Loucy (cell line): ENCODE results near the gene U2AF2.

Experiments
- H2AFZ ChIP-seq: fragments of 200-600 bp; sonication (generic); 2 replicates; pipeline ENCODE4 v1.6.0; 2016; ENCODE audit warnings: antibody characterized with exemption, mild to moderate bottlenecking, low read length, moderate library complexity
- H3F3A ChIP-seq: fragments of 200-600 bp; 2 replicates; pipeline ENCODE4 v1.6.0; 2016; ENCODE audit warnings: antibody characterized with exemption, low read depth, mild to moderate bottlenecking
- H3K27me3 ChIP-seq: fragments of 200-600 bp; sonication (generic); 2 replicates; pipeline ENCODE4 v1.6.1; 2014; ENCODE audit warnings: low read length, mild to moderate bottlenecking; ENCODE audit not compliant: insufficient read depth, poor library complexity, severe bottlenecking
- H3K36me3 ChIP-seq: fragments of 200-600 bp; sonication (generic); 2 replicates; pipeline ENCODE4 v1.6.1; 2016; ENCODE audit warnings: low read length; ENCODE audit not compliant: insufficient read depth
- H3K4me1 ChIP-seq: fragments of 200-600 bp; sonication (generic); 2 replicates; pipeline ENCODE4 v1.5.1; 2014; ENCODE audit warnings: low read length, mild to moderate bottlenecking; ENCODE audit not compliant: insufficient read depth, poor library complexity, severe bottlenecking
- H3K4me2 ChIP-seq: fragments of 200-600 bp; sonication (generic); 2 replicates; pipeline ENCODE4 v1.6.0; 2014; ENCODE audit warnings: antibody characterized with exemption, low read length, low read depth, mild to moderate bottlenecking; ENCODE audit not compliant: poor library complexity, severe bottlenecking
- H3K4me3 ChIP-seq: fragments of 200-600 bp; sonication (generic); 2 replicates; pipeline ENCODE4 v1.5.1; 2014; ENCODE audit warnings: low read length, mild to moderate bottlenecking, mixed read lengths; ENCODE audit not compliant: poor library complexity, severe bottlenecking
- H3K79me2 ChIP-seq: fragments of 200-600 bp; sonication (generic); 2 replicates; pipeline ENCODE4 v1.6.1; 2014; ENCODE audit warnings: low read length; ENCODE audit not compliant: insufficient read depth
- H3K9ac ChIP-seq: fragments of 200-600 bp; sonication (generic); 2 replicates; pipeline ENCODE4 v1.6.0; 2014; ENCODE audit warnings: mild to moderate bottlenecking, low read depth, low read length, moderate library complexity; ENCODE audit not compliant: poor library complexity, severe bottlenecking
- H3K9me2 ChIP-seq: fragments of 200-600 bp; sonication (generic); replicated peaks from 2 replicates; pipeline ENCODE4 v1.6.1; 2016; ENCODE audit warnings: low read depth, low read length, mixed read lengths
- H3K9me3 ChIP-seq: fragments of 200-600 bp; sonication (generic); 2 replicates; pipeline ENCODE4 v1.6.1; 2014; ENCODE audit warnings: mild to moderate bottlenecking, antibody characterized with exemption, low read length, low read depth; ENCODE audit not compliant: insufficient read depth
- H4K20me1 ChIP-seq: fragments of 200-600 bp; sonication (generic); 2 replicates; pipeline ENCODE4 v1.6.0; 2014; ENCODE audit warnings: antibody characterized with exemption, low read length, mild to moderate bottlenecking; ENCODE audit not compliant: insufficient read depth, poor library complexity, severe bottlenecking
- CTCF ChIP-seq: fragments of 200-600 bp; sonication (generic); conservative IDR thresholded peaks from 2 replicates; pipeline ENCODE4 v1.5.1; 2014; ENCODE audit warnings: mild to moderate bottlenecking, antibody characterized with exemption, low read length
- EZH2phosphoT487 ChIP-seq: fragments of 200-600 bp; IDR thresholded peaks from 2 replicates; pipeline ENCODE4 v1.6.1; 2018; ENCODE audit warnings: antibody characterized with exemption, mild to moderate bottlenecking, moderate library complexity, borderline replicate concordance

U2AF2 gene

GRCh38 chr19:55697698-55698097 is 42.9 kb downstream of the U2AF2 start:
- H3K4me2 ChIP-seq, result no peak overlapping the region
- no peak overlapping the region for H2AFZ ChIP-seq
- H4K20me1 ChIP-seq, result no peaks in the 10 kb centered on the region
- H3K9me3 ChIP-seq, result no peaks in the 10 kb centered on the region
- H3K9ac ChIP-seq, result no peak overlapping the region
- no peaks in the 10 kb centered on the region for H3K4me1 ChIP-seq
- no peak for TF ChIP-seq EZH2phosphoT487
- TF ChIP-seq CTCF, result no peak
- peaks cover 42% of the 10 kb centered on the region; the same call in 1 of the 2 replicates for H3K36me3 ChIP-seq
- H3K79me2 ChIP-seq, result no peaks in the 10 kb centered on the region
- no peaks in the 10 kb centered on the region for H3K9me2 ChIP-seq
- H3K27me3 ChIP-seq, result no peaks in the 10 kb centered on the region
- no peak overlapping the region for H3K4me3 ChIP-seq
- no peaks in the 10 kb centered on the region for H3F3A ChIP-seq

GRCh38 chr19:55698256-55698655 is 43.4 kb downstream of the U2AF2 start:
- H4K20me1 ChIP-seq, result no peaks in the 10 kb centered on the region
- H3K9me3 ChIP-seq, result no peaks in the 10 kb centered on the region
- no peak overlapping the region for H3K4me2 ChIP-seq
- H3K9me2 ChIP-seq, result no peaks in the 10 kb centered on the region
- no peaks in the 10 kb centered on the region for H3K4me1 ChIP-seq
- H3K9ac ChIP-seq, result no peak overlapping the region
- no peaks in the 10 kb centered on the region for H3F3A ChIP-seq
- no peaks in the 10 kb centered on the region for H3K79me2 ChIP-seq
- H3K36me3 ChIP-seq, result peaks cover 36% of the 10 kb centered on the region; the same call in 1 of the 2 replicates
- H3K4me3 ChIP-seq, result no peak overlapping the region
- TF ChIP-seq CTCF, result no peak
- no peak for TF ChIP-seq EZH2phosphoT487
- H2AFZ ChIP-seq, result no peak overlapping the region
- no peaks in the 10 kb centered on the region for H3K27me3 ChIP-seq

GRCh38 chr19:55699221-55699620 is 44.4 kb downstream of the U2AF2 start:
- no peaks in the 10 kb centered on the region for H3K27me3 ChIP-seq
- H3K36me3 ChIP-seq, result peaks cover 28% of the 10 kb centered on the region; the same call in 1 of the 2 replicates
- H3K4me3 ChIP-seq, result no peak overlapping the region
- no peaks in the 10 kb centered on the region for H3K4me1 ChIP-seq
- no peak overlapping the region for H3K9ac ChIP-seq
- no peak overlapping the region for H3K4me2 ChIP-seq
- no peaks in the 10 kb centered on the region for H3K9me2 ChIP-seq
- H3K79me2 ChIP-seq, result no peaks in the 10 kb centered on the region
- no peaks in the 10 kb centered on the region for H3F3A ChIP-seq
- TF ChIP-seq EZH2phosphoT487 (no peak), CTCF (no peak)
- no peaks in the 10 kb centered on the region for H4K20me1 ChIP-seq
- H2AFZ ChIP-seq, result no peak overlapping the region
- H3K9me3 ChIP-seq, result no peaks in the 10 kb centered on the region
